Tibial nerve (tissue), 3 donors: ENCODE measurements around the gene MORN1.

Experiments used
- CTCF ChIP-seq, 5 experiments: fragments of 200-600 bp in 3 of 5; fragments of 450-650 bp in 2 of 5; sonication (generic) in 3 of 5; IDR thresholded peaks; one replicate each; pipeline ENCODE4 v1.5.1; 2016 to 2019; ENCODE audit warnings: antibody characterized with exemption in 5 of 5, mild to moderate bottlenecking in 3 of 5, moderate library complexity in 2 of 5
- POLR2A ChIP-seq, 2 donors: fragments of 450-650 bp; IDR thresholded peaks; one replicate each; pipeline ENCODE4 v1.6.1; 2017; ENCODE audit warnings: antibody characterized with exemption in 2 of 2, mild to moderate bottlenecking in 2 of 2, moderate library complexity in 2 of 2

- TF ChIP-seq CTCF (IDR thresholded peaks at IDR 0.05) (no peak), POLR2A (IDR thresholded peaks at IDR 0.05) (no peak)
Measured at GRCh38 chr1:2347409-2347785, 44.0 kb downstream of the MORN1 start.
